Neural cell (in vitro differentiated cells): ENCODE results near the gene MEAF6. TPM values are rescaled to one million over a fixed set of nuclear protein-coding genes. Genes with fewer than 3 reads are reported as not detected.
A peak's percentile ranks its signal among the peaks of the same experiment; 100 is the strongest.

Experiments
- H2AFZ ChIP-seq: fragments of 200-600, 300-800 bp; sonication (generic), shearing (Covaris generic); 2 replicates; pipeline ENCODE4 v1.6.0; 2014; ENCODE audit warnings: low read depth, mild to moderate bottlenecking, antibody characterized with exemption, low read length, moderate library complexity
- H3F3A ChIP-seq: fragments of 200-600 bp; shearing (Covaris generic); 2 replicates; pipeline ENCODE4 v1.6.1; 2016; ENCODE audit warnings: mild to moderate bottlenecking, moderate library complexity, mixed read lengths, antibody characterized with exemption, low read length; ENCODE audit not compliant: insufficient read depth, poor library complexity, severe bottlenecking
- H3K27ac ChIP-seq: fragments of 200-600, 300-800 bp; sonication (generic), shearing (Covaris generic); 2 replicates; pipeline ENCODE4 v1.5.1; 2014; ENCODE audit warnings: mild to moderate bottlenecking, low read length, moderate library complexity
- H3K27me3 ChIP-seq: fragments of 300-800, 200-600 bp; sonication (generic), shearing (Covaris generic); 2 replicates; pipeline ENCODE4 v1.6.0; 2014; ENCODE audit warnings: mild to moderate bottlenecking, low read depth, low read length, moderate library complexity; ENCODE audit not compliant: insufficient read depth
- H3K36me3 ChIP-seq: fragments of 300-800, 200-600 bp; sonication (generic), shearing (Covaris generic); 2 replicates; pipeline ENCODE4 v1.5.1; 2014; ENCODE audit warnings: mild to moderate bottlenecking, antibody characterized with exemption, low read length, moderate library complexity; ENCODE audit not compliant: insufficient read depth
- H3K4me2 ChIP-seq: fragments of 300-800, 200-600 bp; sonication (generic), shearing (Covaris generic); 2 replicates; pipeline ENCODE4 v1.6.0; 2014; ENCODE audit warnings: mild to moderate bottlenecking, low read length
- H3K4me3 ChIP-seq: fragments of 300-800, 200-600 bp; sonication (generic), shearing (Covaris generic); 2 replicates; pipeline ENCODE4 v1.5.1; 2014; ENCODE audit warnings: mild to moderate bottlenecking, low read length, moderate library complexity
- H3K79me2 ChIP-seq: fragments of 200-600 bp; shearing (Covaris generic); replicated peaks from 2 replicates; pipeline ENCODE4 v1.6.0; 2014; ENCODE audit warnings: mild to moderate bottlenecking, low read length, moderate library complexity; ENCODE audit not compliant: insufficient read depth
- H3K9ac ChIP-seq: fragments of 300-800, 200-600 bp; sonication (generic), shearing (Covaris generic); 2 replicates; pipeline ENCODE4 v1.6.1; 2016; ENCODE audit warnings: mild to moderate bottlenecking, low read length, mixed read lengths
- H3K9me2 ChIP-seq: fragments of 200-600 bp; shearing (Covaris generic); 2 replicates; pipeline ENCODE4 v1.6.1; 2016; ENCODE audit warnings: mild to moderate bottlenecking, low read length, mixed read lengths; ENCODE audit not compliant: insufficient read depth
- H3K9me3 ChIP-seq: fragments of 200-600, 300-800 bp; sonication (generic), shearing (Covaris generic); 2 replicates; pipeline ENCODE4 v1.6.1; 2016; ENCODE audit warnings: mild to moderate bottlenecking, mixed run types, low read length, moderate library complexity, mixed read lengths
- H4K20me1 ChIP-seq: fragments of 200-600 bp; shearing (Covaris generic); 2 replicates; pipeline ENCODE4 v1.6.1; 2016; ENCODE audit warnings: mild to moderate bottlenecking, mixed run types; ENCODE audit not compliant: insufficient read depth
- CTCF ChIP-seq: fragments of 450-650 bp; IDR thresholded peaks from 2 replicates; pipeline ENCODE4 v1.5.1; 2014; ENCODE audit warnings: antibody characterized with exemption, mild to moderate bottlenecking, moderate library complexity; ENCODE audit not compliant: poor library complexity, severe bottlenecking
- EP300 ChIP-seq: fragments of 450-650 bp; conservative IDR thresholded peaks from 2 replicates; pipeline ENCODE4 v1.6.1; 2014; ENCODE audit warnings: antibody characterized with exemption, mild to moderate bottlenecking, moderate library complexity; ENCODE audit not compliant: poor library complexity, severe bottlenecking
- EZH2 ChIP-seq: fragments of 200-600, 300-800 bp; shearing (Covaris generic), sonication (generic); IDR thresholded peaks from 2 replicates; pipeline ENCODE4 v1.6.1; 2014; ENCODE audit warnings: antibody characterized with exemption, low read length, borderline replicate concordance, mild to moderate bottlenecking; ENCODE audit not compliant: insufficient read depth, poor library complexity, severe bottlenecking
- MXI1 ChIP-seq: fragments of 450-650 bp; conservative IDR thresholded peaks from 2 replicates; pipeline ENCODE4 v1.6.1; 2014; ENCODE audit warnings: antibody characterized with exemption, mild to moderate bottlenecking; ENCODE audit not compliant: poor library complexity, severe bottlenecking
- POLR2AphosphoS5 ChIP-seq: IDR thresholded peaks from 2 replicates; pipeline ENCODE4 v1.6.1; 2012
- RAD21 ChIP-seq: fragments of 450-650 bp; conservative IDR thresholded peaks from 2 replicates; pipeline ENCODE4 v1.6.1; 2014; ENCODE audit warnings: antibody characterized with exemption, mild to moderate bottlenecking, moderate library complexity
- REST ChIP-seq: IDR thresholded peaks from 2 replicates; pipeline ENCODE4 v1.6.1; 2012; ENCODE audit warnings: borderline replicate concordance
- SMC3 ChIP-seq: fragments of 450-650 bp; conservative IDR thresholded peaks from 2 replicates; pipeline ENCODE4 v1.6.1; 2014; ENCODE audit warnings: antibody characterized with exemption, mild to moderate bottlenecking, moderate library complexity; ENCODE audit not compliant: poor library complexity
- TAF1 ChIP-seq: IDR thresholded peaks from 2 replicates; pipeline ENCODE4 v1.6.1; 2012; ENCODE audit warnings: low read depth
- polyA plus RNA-seq: library from polyadenylated mRNA; depleted of rRNA; stranded (reverse); fragments of >200 nt; gene quantifications from 2 replicates; pipeline ENCODE4 v1.2.3, GENCODE V29; 2014

The MEAF6 gene
- polyA plus RNA-seq, 1 donor from 2014 or later = 351 TPM

GRCh38 chr1:37472994-37473393 is 41.6 kb downstream of the MEAF6 start:
- TF ChIP-seq SMC3 (no peak), REST (no peak)
- Histone ChIP-seq H3K36me3 (no peaks in the 10 kb centered on the region), H3K9me2 (no peaks in the 10 kb centered on the region), H3K27ac (no peak overlapping the region), H3K27me3 (peaks cover 6% of the 10 kb centered on the region), H3K79me2 (no peaks in the 10 kb centered on the region), H2AFZ (no peak overlapping the region), H3K9ac (no peak overlapping the region), H3K4me2 (no peak overlapping the region), H3K4me3 (no peak overlapping the region), H4K20me1 (no peaks in the 10 kb centered on the region), H3K9me3 (no peaks in the 10 kb centered on the region), H3F3A (no peaks in the 10 kb centered on the region)

- Histone ChIP-seq H3K79me2 (no peaks in the 10 kb centered on the region), H3K36me3 (no peaks in the 10 kb centered on the region), H3K27me3 (peaks cover 6% of the 10 kb centered on the region), H3K27ac (no peak overlapping the region), H3K4me3 (peak overlapping the region; percentile 25), H4K20me1 (no peaks in the 10 kb centered on the region), H3K9me3 (no peaks in the 10 kb centered on the region), H3K9ac (no peak overlapping the region), H3K9me2 (no peaks in the 10 kb centered on the region), H3K4me2 (peak overlapping the region; percentile 7), H3F3A (no peaks in the 10 kb centered on the region), H2AFZ (no peak overlapping the region)
- no peak for TF ChIP-seq TAF1
- no peak for TF ChIP-seq REST
- no peak for TF ChIP-seq EP300
- TF ChIP-seq CTCF = no peak
- no peak for TF ChIP-seq POLR2AphosphoS5
- TF ChIP-seq MXI1 = no peak
- no peak for TF ChIP-seq RAD21
- TF ChIP-seq EZH2 = no peak
- TF ChIP-seq SMC3 = no peak
Measured at GRCh38 chr1:37472281-37472680, 42.3 kb downstream of the MEAF6 start.
